Endothelial cell of umbilical vein (primary cell): ENCODE data around the gene CDK18. TPM values are rescaled to one million over a fixed set of nuclear protein-coding genes. Genes with fewer than 3 reads are reported as not detected.

Experiments
- BruUV-seq: library from RNA; stranded (reverse); fragments of 400-500 nt; replicated peaks from 2 replicates; lab custom pipeline; 2021; lab: Mats Ljungman, UMichigan
- CTCF ChIA-PET: fragments of 300-600, 350-600 bp; sonication (Branson Sonifier 250); formaldehyde crosslinking; loops from one replicate; lab custom pipeline; 2021; ENCODE audit warnings: antibody characterized with exemption, inconsistent platforms; lab: Charles Lee
- POLR2A ChIA-PET: fragments of 300-600, 350-600 bp; sonication (Branson Sonifier 250); formaldehyde crosslinking; loops from one replicate; lab custom pipeline; 2021; ENCODE audit warnings: antibody characterized with exemption, inconsistent platforms; lab: Charles Lee
- DNase-seq: peaks from one replicate; pipeline ENCODE4 v3.0.0-alpha.2; 2011; ENCODE audit warnings: low read depth, low spot score
- FAIRE-seq: peaks from 2 replicates; lab custom pipeline; 2011; peaks lifted over from hg19 to GRCh38; lab: Jason Lieb, UNC
- H2AFZ ChIP-seq: 2 replicates; pipeline ENCODE4 v1.6.0; 2012; ENCODE audit warnings: low read depth, low read length, control low read depth, inconsistent platforms
- H3K27ac ChIP-seq: 2 replicates; pipeline ENCODE4 v1.5.1; 2011; ENCODE audit warnings: low read depth, mild to moderate bottlenecking, control low read depth, low read length, moderate library complexity; ENCODE audit not compliant: insufficient read depth
- H3K27me3 ChIP-seq, 2 experiments: 2 replicates each; pipeline versions ENCODE4 v1.6.0 to v1.6.1; 2011; ENCODE audit warnings: low read length in 2 of 2, mixed read lengths in 1 of 2; ENCODE audit not compliant: control insufficient read depth in 2 of 2, insufficient read depth in 2 of 2
- H3K36me3 ChIP-seq, 2 experiments: 2 replicates in 1 of 2; 3 replicates in 1 of 2; pipeline ENCODE4 v1.5.1; 2011; ENCODE audit warnings: low read length in 2 of 2, mild to moderate bottlenecking in 1 of 2, moderate library complexity in 1 of 2; ENCODE audit not compliant: control insufficient read depth in 2 of 2, insufficient read depth in 2 of 2; ENCODE audit errors: extremely low read depth in 1 of 2
- H3K4me1 ChIP-seq: 3 replicates; pipeline ENCODE4 v1.5.1; 2011; ENCODE audit warnings: mild to moderate bottlenecking, low read length; ENCODE audit not compliant: control insufficient read depth, insufficient read depth; ENCODE audit errors: extremely low read depth
- H3K4me2 ChIP-seq: 2 replicates; pipeline ENCODE4 v1.6.1; 2011; ENCODE audit warnings: low read length, control low read depth, mixed read lengths; ENCODE audit not compliant: insufficient read depth
- H3K4me3 ChIP-seq, 3 experiments: fragments of 200-600 bp in 1 of 3; sonication (generic), shearing (Covaris generic) in 1 of 3; replicated peaks in 1 of 3; 2 replicates each; pipeline ENCODE4 v1.5.1; 2011 to 2016; ENCODE audit warnings: control low read depth in 3 of 3, low read length in 3 of 3, mild to moderate bottlenecking in 2 of 3, inconsistent platforms in 1 of 3, low read depth in 1 of 3, moderate library complexity in 1 of 3; ENCODE audit not compliant: insufficient read depth in 1 of 3
- H3K79me2 ChIP-seq: 2 replicates; pipeline ENCODE4 v1.6.0; 2012; ENCODE audit warnings: low read length, inconsistent platforms; ENCODE audit not compliant: control insufficient read depth, insufficient read depth
- H3K9ac ChIP-seq: replicated peaks from 2 replicates; pipeline ENCODE3; 2011; ENCODE audit warnings: low read length, control low read depth; ENCODE audit not compliant: insufficient read depth; ENCODE audit errors: extremely low read depth
- H3K9me1 ChIP-seq: replicated peaks from 3 replicates; pipeline ENCODE4 v1.6.0; 2011; ENCODE audit warnings: mild to moderate bottlenecking, low read length; ENCODE audit not compliant: control insufficient read depth, insufficient read depth; ENCODE audit errors: extremely low read depth
- H3K9me3 ChIP-seq: replicated peaks from 2 replicates; pipeline ENCODE4 v1.5.1; 2012; ENCODE audit warnings: low read length, inconsistent platforms; ENCODE audit not compliant: control insufficient read depth, insufficient read depth
- H4K20me1 ChIP-seq: replicated peaks from 2 replicates; pipeline ENCODE3; 2011; ENCODE audit warnings: mild to moderate bottlenecking, low read length; ENCODE audit not compliant: control insufficient read depth, insufficient read depth; ENCODE audit errors: extremely low read depth
- GATA2 ChIP-seq: IDR thresholded peaks from 2 replicates; pipeline ENCODE4 v1.7.0; 2011; ENCODE audit warnings: low read depth, mild to moderate bottlenecking, moderate library complexity, mixed read lengths, low read length; ENCODE audit not compliant: insufficient read length, insufficient read depth
- POLR2AphosphoS5 ChIP-seq: IDR thresholded peaks from 2 replicates; pipeline ENCODE4 v1.6.1; 2012; ENCODE audit warnings: low read depth, mild to moderate bottlenecking, control low read depth, low read length, moderate library complexity; ENCODE audit not compliant: insufficient read depth
- dilution Hi-C: fragments of 300-500 bp; cut with MboI; formaldehyde crosslinking; loops from one replicate; pipeline ENCODE4 v1.15.0; 2019; ENCODE audit warnings: low sequenced_read_pairs; ENCODE audit not compliant: extremely low pct_ligation_motif_present
- intact Hi-C: fragments of 100-400 bp; cut with micrococcal nuclease; formaldehyde crosslinking; loops from one replicate; pipeline ENCODE4 v1.10.0; 2022
- polyA plus RNA-seq, 4 experiments: library from polyadenylated mRNA; depleted of rRNA in 3 of 4; stranded (reverse) in 3 of 4; unstranded in 1 of 4; fragments of >200 nt; gene quantifications; 2 replicates each; pipeline versions ENCODE4 v1.2.1 to v1.2.3, GENCODE V29; 2011 to 2012; ENCODE audit warnings: missing spikeins in 1 of 4
- total RNA-seq: library from RNA; stranded (reverse); gene quantifications from 2 replicates; pipeline ENCODE4 v1.2.3, GENCODE V29; 2021

The CDK18 gene
- total and polyA plus RNA-seq, 2 donors (not counting 3 experiments of a cell fraction or from before 2014, with no cell fraction given), result 0.17 to 1.2 TPM

GRCh38 chr1:205519541-205520131 lies 15.2 kb downstream of the CDK18 start:
- no peak for DNase-seq
- BruUV-seq, result no TSS peak
- Histone ChIP-seq H3K36me3 (no peaks in the 10 kb centered on the region), H2AFZ (no peak overlapping the region), H3K4me3 (no peak overlapping the region), H3K9ac (no peak overlapping the region), H4K20me1 (no peaks in the 10 kb centered on the region), H3K4me2 (no peak overlapping the region), H3K27ac (no peak overlapping the region), H3K27me3 (peaks cover 0 to 4% of the 10 kb centered on the region in 2 experiments), H3K9me3 (no peaks in the 10 kb centered on the region), H3K9me1 (no peaks in the 10 kb centered on the region), H3K79me2 (no peaks in the 10 kb centered on the region), H3K4me1 (no peaks in the 10 kb centered on the region)
- dilution Hi-C loops (no loop called here), intact Hi-C loops (loop anchor here (5.0 to 10.0 kb wide), 2 partner anchors 65 to 82 kb away; no protein-coding TSS in a partner anchor)
- TF ChIP-seq POLR2AphosphoS5, result no peak
- POLR2A ChIA-PET, result no interaction called here
- CTCF ChIA-PET, result interaction anchor here (0.7 to 6.3 kb wide), 5 partner anchors 9 to 183 kb away, joined by 3 to 110 read pairs (median 3); no protein-coding TSS in a partner anchor
- FAIRE-seq, result no peak

GRCh38 chr1:205520709-205521108 lies 16.2 kb downstream of the CDK18 start:
- no peak overlapping the region for H2AFZ ChIP-seq
- H3K9me3 ChIP-seq, result no peaks in the 10 kb centered on the region
- no peak for FAIRE-seq
- POLR2A ChIA-PET, result no interaction called here
- H3K9ac ChIP-seq, result no peak overlapping the region
- H3K27me3 ChIP-seq, result peaks cover 0 to 4% of the 10 kb centered on the region in 2 experiments
- no peaks in the 10 kb centered on the region for H4K20me1 ChIP-seq
- no peaks in the 10 kb centered on the region for H3K79me2 ChIP-seq
- H3K4me2 ChIP-seq, result no peak overlapping the region
- BruUV-seq, result no TSS peak
- intact Hi-C loops, result loop anchor here (5.0 to 10.0 kb wide), 2 partner anchors 64 to 83 kb away; no protein-coding TSS in a partner anchor
- CTCF ChIA-PET, result interaction anchor here (2.1 to 6.3 kb wide), 4 partner anchors 8 to 184 kb away, joined by 6 to 360 read pairs (median 162); no protein-coding TSS in a partner anchor
- no peaks in the 10 kb centered on the region for H3K9me1 ChIP-seq
- no peak overlapping the region for H3K27ac ChIP-seq
- no peaks in the 10 kb centered on the region for H3K4me1 ChIP-seq
- H3K36me3 ChIP-seq, result no peaks in the 10 kb centered on the region
- TF ChIP-seq GATA2, result no peak
- TF ChIP-seq POLR2AphosphoS5, result no peak
- dilution Hi-C loops, result no loop called here
- no peak for DNase-seq
- no peak overlapping the region for H3K4me3 ChIP-seq
